K562 (cell line): Measurements from ENCODE around the gene PRSS57. TPM values are rescaled to one million over a fixed set of nuclear protein-coding genes. Genes with fewer than 3 reads are reported as not detected.

ENCODE experiments used
- ATF3 ChIP-seq, 2 experiments: fragments of 450-650 bp in 1 of 2; sonication (generic) in 1 of 2; formaldehyde crosslinking in 1 of 2; IDR thresholded peaks in 1 of 2; conservative IDR thresholded peaks in 1 of 2; 2 replicates each; pipeline versions ENCODE4 v1.6.1 to v1.8.1; 2016 to 2023; ENCODE audit warnings: mild to moderate bottlenecking in 2 of 2, moderate library complexity in 2 of 2, inconsistent platforms in 1 of 2, missing genetic modification reagents in 1 of 2
- ELK1 ChIP-seq: sonication (generic); formaldehyde crosslinking; IDR thresholded peaks from 2 replicates; pipeline ENCODE4 v1.8.1; 2022; ENCODE audit warnings: missing genetic modification reagents
- KLF10 ChIP-seq: fragments of 250-450 bp; sonication (Bioruptor Pico); IDR thresholded peaks from 2 replicates; pipeline ENCODE4 v1.6.1; 2021; ENCODE audit warnings: matching md5 sums
- MTA2 ChIP-seq: fragments of 450-650 bp; IDR thresholded peaks from 2 replicates; pipeline ENCODE4 v1.6.1; 2016; ENCODE audit warnings: low read depth
- MYC ChIP-seq, 2 experiments: fragments of 250-450 bp in 1 of 2; sonication (Bioruptor Pico) in 1 of 2; IDR thresholded peaks; 2 replicates each; pipeline versions ENCODE4 v1.5.1 to v1.6.1; 2012 to 2021; ENCODE audit warnings: low read depth in 2 of 2, borderline replicate concordance in 1 of 2, improper control_type of control experiment in 1 of 2, low read length in 1 of 2, mild to moderate bottlenecking in 1 of 2, moderate library complexity in 1 of 2
- NFYB ChIP-seq: IDR thresholded peaks from 2 replicates; pipeline ENCODE4 v1.6.1; 2011; ENCODE audit warnings: mild to moderate bottlenecking, moderate library complexity; ENCODE audit not compliant: insufficient read length; ENCODE audit errors: extremely low read depth
- PTRF ChIP-seq: fragments of 450-650 bp; IDR thresholded peaks from 2 replicates; pipeline ENCODE4 v1.6.1; 2016; ENCODE audit warnings: mild to moderate bottlenecking, missing genetic modification characterization, missing compliant biosample characterization
- STAT6 ChIP-seq: sonication (generic); formaldehyde crosslinking; IDR thresholded peaks from 2 replicates; pipeline ENCODE4 v1.8.1; 2023; ENCODE audit warnings: mild to moderate bottlenecking, missing genetic modification reagents
- ZFP91 ChIP-seq: sonication (generic); formaldehyde crosslinking; IDR thresholded peaks from 2 replicates; pipeline ENCODE4 v1.8.0; 2022; ENCODE audit warnings: mild to moderate bottlenecking, missing genetic modification reagents
- polyA plus RNA-seq, 8 experiments: library from polyadenylated mRNA; depleted of rRNA in 4 of 8; stranded (reverse) in 5 of 8; unstranded in 3 of 8; fragments of >200 nt; fragmentation: Nextera tagmentation in 2 of 8; fragmentation: Illumina TruSeq in 1 of 8; extraction: Ambion mirVana in 2 of 8; extraction: Trizol in 1 of 8; gene quantifications; 2 replicates each; pipeline versions ENCODE4 v1.2.1 to v1.2.3, GENCODE V29; 2011 to 2014; ENCODE audit warnings: inconsistent platforms in 1 of 8, missing spikeins in 1 of 8
- total RNA-seq, 7 experiments: library from RNA; depleted of rRNA in 6 of 7; stranded (reverse); fragments of >200 nt in 6 of 7; fragmentation: Illumina TruSeq in 2 of 7; extraction: Trizol in 2 of 7; gene quantifications; 2 replicates each; pipeline versions ENCODE4 v1.2.1 to v1.2.3, GENCODE V29; 2011 to 2021; ENCODE audit warnings: low replicate concordance in 1 of 7

PRSS57 gene
- total and polyA plus RNA-seq, 9 of the 15 experiments (the other 6 are each of a cell fraction or from before 2014, with no cell fraction given), result 0.06 to 2.5 (median 1.3) TPM; not detected in 3

- TF ChIP-seq STAT6 (CRISPR knock-in tag) (no peak), MYC (IDR thresholded peaks at IDR 0.05; ENCODE audit: low read depth, low read length) (no peak), MYC (CRISPR knock-in tag; IDR thresholded peaks at IDR 0.05; ENCODE audit: borderline replicate concordance, low read depth) (no peak), NFYB (no peak), MTA2 (no peak), ELK1 (CRISPR knock-in tag) (no peak), PTRF (tag) (no peak), ATF3 (IDR thresholded peaks at IDR 0.05) (no peak), ATF3 (CRISPR knock-in tag; conservative IDR thresholded peaks at IDR 0.05) (no peak), ZFP91 (CRISPR knock-in tag) (no peak), KLF10 (CRISPR knock-in tag) (no peak)
These were observed 13.2 kb upstream of the PRSS57 start, which contains the start of gene PALM (continued) for GRCh38 chr19:708154-709143.
